HCT116 (cell line): Measurements from ENCODE around the gene TLE7. TPM values are rescaled to one million over a fixed set of nuclear protein-coding genes. Genes with fewer than 3 reads are reported as not detected.

Source experiments
- ATAC-seq: fragments of 200-7000 bp; cut with Tn5 transposase; 2 replicates; pipeline ENCODE4 v1.9.1; 2020; ENCODE audit warnings: mild to moderate bottlenecking, moderate library complexity
- BruUV-seq: library from RNA; stranded (reverse); fragments of 400-500 nt; replicated peaks from 2 replicates; lab custom pipeline; 2021; lab: Mats Ljungman, UMichigan
- CTCF ChIA-PET: fragments of 300-600 bp; sonication (Branson Sonifier 250); formaldehyde crosslinking; loops from one replicate; lab custom pipeline; 2021; ENCODE audit warnings: antibody characterized with exemption; lab: Charles Lee
- POLR2A ChIA-PET: fragments of 300-600, 350-600 bp; sonication (Branson Sonifier 250); formaldehyde crosslinking; loops from one replicate; lab custom pipeline; 2021; ENCODE audit warnings: antibody characterized with exemption; lab: Charles Lee
- RAD21 ChIA-PET, 2 experiments: fragments of 300-600 bp; sonication (Branson Sonifier 250); formaldehyde crosslinking; loops; one replicate each; lab custom pipeline; 2023; ENCODE audit warnings: low total read pairs in 2 of 2; ENCODE audit not compliant: uncharacterized antibody in 2 of 2, unreplicated experiment in 2 of 2, low non-redundant PET in 1 of 2; lab: Charles Lee
- DNase-seq: peaks from one replicate; pipeline ENCODE4 v3.0.0-alpha.2; 2010; ENCODE audit warnings: low read depth, low spot score
- H2AFZ ChIP-seq: fragments of 200-600 bp; shearing (Covaris generic), sonication (generic); 2 replicates; pipeline ENCODE4 v1.6.1; 2017; ENCODE audit warnings: low read depth, mixed run types, mixed read lengths, antibody characterized with exemption, low read length; ENCODE audit not compliant: poor library complexity, severe bottlenecking
- H3K27ac ChIP-seq: 2 replicates; pipeline ENCODE4 v1.5.1; 2012; ENCODE audit warnings: low read depth, low read length
- H3K27me3 ChIP-seq: fragments of 200-600 bp; sonication (generic); 2 replicates; pipeline ENCODE4 v1.6.1; 2016; ENCODE audit warnings: mixed run types, low read length, mixed read lengths; ENCODE audit not compliant: insufficient read depth
- H3K36me3 ChIP-seq, 2 experiments: fragments of 200-500 bp in 1 of 2; fragments of 200-600 bp in 1 of 2; sonication (Bioruptor generic) in 1 of 2; sonication (generic) in 1 of 2; 2 replicates each; pipeline versions ENCODE4 v1.5.1 to v1.6.1; 2014 to 2016; ENCODE audit warnings: low read length in 2 of 2, inconsistent platforms in 1 of 2, mixed read lengths in 1 of 2, mixed run types in 1 of 2; ENCODE audit not compliant: insufficient read depth in 2 of 2, control insufficient read depth in 1 of 2
- H3K4me1 ChIP-seq, 2 experiments: fragments of 200-600 bp in 1 of 2; sonication (generic) in 1 of 2; 2 replicates each; pipeline versions ENCODE4 v1.5.1 to v1.6.1; 2012 to 2017; ENCODE audit warnings: low read length in 2 of 2, inconsistent platforms in 1 of 2, mild to moderate bottlenecking in 1 of 2, mixed read lengths in 1 of 2, mixed run types in 1 of 2, moderate library complexity in 1 of 2; ENCODE audit not compliant: insufficient read depth in 2 of 2, control insufficient read depth in 1 of 2
- H3K4me2 ChIP-seq: fragments of 200-600 bp; sonication (generic); 2 replicates; pipeline ENCODE4 v1.6.1; 2017; ENCODE audit warnings: mixed run types, low read length, mixed read lengths
- H3K4me3 ChIP-seq, 2 experiments: fragments of 200-600 bp in 1 of 2; sonication (generic) in 1 of 2; replicated peaks in 1 of 2; 2 replicates each; pipeline ENCODE4 v1.5.1; 2011 to 2016; ENCODE audit warnings: low read length in 2 of 2, control low read depth in 1 of 2, low read depth in 1 of 2, mild to moderate bottlenecking in 1 of 2, mixed read lengths in 1 of 2, mixed run types in 1 of 2
- H3K79me2 ChIP-seq: fragments of 200-600 bp; sonication (generic); 2 replicates; pipeline ENCODE4 v1.6.1; 2017; ENCODE audit warnings: mild to moderate bottlenecking, mixed run types, low read length, moderate library complexity, mixed read lengths; ENCODE audit not compliant: insufficient read depth
- H3K9ac ChIP-seq: fragments of 200-600 bp; sonication (generic); 2 replicates; pipeline ENCODE4 v1.6.1; 2016; ENCODE audit warnings: low read length, mixed read lengths
- H3K9me2 ChIP-seq: fragments of 200-600 bp; sonication (generic), shearing (Covaris generic); 2 replicates; pipeline ENCODE4 v1.6.1; 2017; ENCODE audit warnings: mixed run types, mild to moderate bottlenecking, moderate library complexity; ENCODE audit not compliant: insufficient read depth
- H3K9me3 ChIP-seq, 2 experiments: fragments of 200-500 bp in 1 of 2; fragments of 200-600 bp in 1 of 2; sonication (Bioruptor generic) in 1 of 2; sonication (generic) in 1 of 2; 2 replicates each; pipeline ENCODE4 v1.6.1; 2014 to 2017; ENCODE audit warnings: low read length in 2 of 2, mixed read lengths in 2 of 2, inconsistent platforms in 1 of 2, low read depth in 1 of 2, mild to moderate bottlenecking in 1 of 2, mixed run types in 1 of 2, moderate library complexity in 1 of 2; ENCODE audit not compliant: control insufficient read depth in 1 of 2, insufficient read depth in 1 of 2
- H4K20me1 ChIP-seq: fragments of 200-600 bp; sonication (generic), shearing (Covaris generic); 2 replicates; pipeline ENCODE4 v1.6.1; 2017; ENCODE audit warnings: mixed run types, mild to moderate bottlenecking, moderate library complexity; ENCODE audit not compliant: insufficient read depth
- CBX3 ChIP-seq: IDR thresholded peaks from 2 replicates; pipeline ENCODE4 v1.6.1; 2012; ENCODE audit warnings: low read depth
- EZH2phosphoT487 ChIP-seq: fragments of 200-600 bp; IDR thresholded peaks from 2 replicates; pipeline ENCODE4 v1.6.1; 2018; ENCODE audit warnings: antibody characterized with exemption, borderline replicate concordance
- FOSL1 ChIP-seq: IDR thresholded peaks from 2 replicates; pipeline ENCODE4 v1.6.1; 2012; ENCODE audit warnings: low read depth
- JUND ChIP-seq: IDR thresholded peaks from 2 replicates; pipeline ENCODE4 v1.6.1; 2012
- MAX ChIP-seq: IDR thresholded peaks from 2 replicates; pipeline ENCODE4 v1.6.1; 2012
- POLR2A ChIP-seq: IDR thresholded peaks from 2 replicates; pipeline ENCODE4 v1.7.0; 2011; ENCODE audit warnings: borderline replicate concordance; ENCODE audit not compliant: insufficient read depth, insufficient read length; ENCODE audit errors: extremely low read depth
- ZBTB33 ChIP-seq: IDR thresholded peaks from 2 replicates; pipeline ENCODE4 v1.6.1; 2011; ENCODE audit warnings: mild to moderate bottlenecking, low read length, moderate library complexity; ENCODE audit not compliant: insufficient replicate concordance; ENCODE audit errors: extremely low read depth
- ZFX ChIP-seq: fragments of 450-650 bp; IDR thresholded peaks from 2 replicates; pipeline ENCODE4 v1.6.1; 2017
- intact Hi-C: fragments of 100-400 bp; cut with micrococcal nuclease; formaldehyde crosslinking; loops from 2 replicates; pipeline ENCODE4 v1.10.0; 2022
- total RNA-seq: library from RNA; stranded (reverse); gene quantifications from one replicate; pipeline ENCODE4 v1.2.1, GENCODE V29; 2021; ENCODE audit not compliant: unreplicated experiment

TLE7 gene
- total RNA-seq, 1 experiment from 2014 or later: not detected

DNA sequence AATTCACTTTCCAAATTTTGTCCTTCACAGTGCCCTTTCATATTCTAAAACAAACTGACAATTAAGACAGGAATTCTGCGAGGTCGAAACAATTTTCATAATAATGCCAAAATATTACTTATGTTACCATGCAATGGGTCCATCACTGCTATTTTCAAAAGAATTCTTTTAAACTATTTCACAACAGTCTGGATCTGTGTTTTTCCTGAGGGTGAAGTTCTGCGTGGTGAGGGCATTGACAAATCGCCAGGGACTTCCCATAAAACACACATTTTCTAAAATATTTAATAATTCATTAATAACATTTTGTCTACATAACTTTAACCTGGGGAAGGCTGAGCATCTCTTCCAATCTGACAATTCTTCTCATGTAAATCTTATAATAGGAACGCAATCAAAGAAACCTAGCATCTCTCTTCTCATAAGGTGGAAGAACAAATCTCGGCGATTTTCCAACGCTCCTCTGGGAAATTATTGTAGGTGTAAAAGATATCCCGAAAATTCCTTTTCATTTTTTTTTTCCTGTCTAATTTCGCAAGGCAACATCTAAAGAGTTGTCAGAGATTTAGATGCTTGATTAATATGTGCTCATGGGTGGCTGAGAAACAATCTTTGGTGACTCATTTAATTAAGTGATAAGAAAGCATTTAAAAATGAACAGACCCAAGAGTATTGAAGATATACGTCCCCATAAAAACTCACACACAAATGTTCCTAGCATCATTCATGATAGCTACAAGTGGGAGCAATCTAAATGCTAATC, 41.9 kb downstream of the TLE7 start:
- no peaks in the 10 kb centered on the region for H3K9me2 ChIP-seq
- DNase-seq: no peak
- H3K79me2 ChIP-seq: no peaks in the 10 kb centered on the region
- no peaks in the 10 kb centered on the region for H4K20me1 ChIP-seq
- TF ChIP-seq ZFX (no peak), JUND (no peak), MAX (no peak), CBX3 (no peak), EZH2phosphoT487 (no peak), POLR2A (no peak)
- TF ChIP-seq, all 23 proteins: peak for 0
- no TSS peak for BruUV-seq
- ATAC-seq: no peak
- Histone ChIP-seq H2AFZ (no peak overlapping the region), H3K9ac (no peak overlapping the region), H3K4me3 (no peak overlapping the region), H3K27ac (no peak overlapping the region), H3K4me2 (no peak overlapping the region), H3K36me3 (no peaks in the 10 kb centered on the region), H3K27me3 (peaks cover 18% of the 10 kb centered on the region; the same call in 1 of the 2 replicates), H3K9me3 (no peaks in the 10 kb centered on the region; a peak in 1 of 4 replicates), H3K4me1 (no peaks in the 10 kb centered on the region)
- POLR2A ChIA-PET: no interaction called here
- intact Hi-C loops: no loop called here
- CTCF ChIA-PET: interaction anchor here (1.5 kb wide), 1 partner anchor 13 kb away, joined by 4 read pairs; no protein-coding TSS in a partner anchor
- RAD21 ChIA-PET: no interaction called here

GRCh38 chr16:71396594-71396993, 45.3 kb downstream of the TLE7 start:
- Histone ChIP-seq H3K9ac (no peak overlapping the region), H3K4me2 (no peak overlapping the region), H3K79me2 (no peaks in the 10 kb centered on the region), H3K27me3 (peaks cover 18% of the 10 kb centered on the region; the same call in 1 of the 2 replicates), H4K20me1 (no peaks in the 10 kb centered on the region), H3K9me3 (no peaks in the 10 kb centered on the region), H2AFZ (no peak overlapping the region), H3K4me3 (no peak overlapping the region), H3K9me2 (no peaks in the 10 kb centered on the region), H3K4me1 (no peaks in the 10 kb centered on the region), H3K27ac (no peak overlapping the region), H3K36me3 (no peaks in the 10 kb centered on the region)
- ATAC-seq (no peak), DNase-seq (no peak)
- ChIA-PET CTCF (no interaction called here), POLR2A (no interaction called here), RAD21 (no interaction called here)
- TF ChIP-seq ZBTB33: no peak
- TF ChIP-seq FOSL1: no peak
- BruUV-seq: no TSS peak
- intact Hi-C loops: no loop called here
